GM12875 (cell line): ENCODE data around the gene ZWILCH.

Experiments
- H3K4me3 ChIP-seq: one replicate; pipeline ENCODE4 v1.5.1; 2011; ENCODE audit warnings: low read depth, low read length, control low read depth
- TF ChIP-seq, protein P1 (sequence below): IDR thresholded peaks from 2 replicates; pipeline ENCODE4 v1.5.1; 2011; ENCODE audit warnings: low read depth, mild to moderate bottlenecking, control low read depth, inconsistent platforms, low read length, moderate library complexity, borderline replicate concordance; ENCODE audit not compliant: insufficient read depth

Gene ZWILCH

DNA sequence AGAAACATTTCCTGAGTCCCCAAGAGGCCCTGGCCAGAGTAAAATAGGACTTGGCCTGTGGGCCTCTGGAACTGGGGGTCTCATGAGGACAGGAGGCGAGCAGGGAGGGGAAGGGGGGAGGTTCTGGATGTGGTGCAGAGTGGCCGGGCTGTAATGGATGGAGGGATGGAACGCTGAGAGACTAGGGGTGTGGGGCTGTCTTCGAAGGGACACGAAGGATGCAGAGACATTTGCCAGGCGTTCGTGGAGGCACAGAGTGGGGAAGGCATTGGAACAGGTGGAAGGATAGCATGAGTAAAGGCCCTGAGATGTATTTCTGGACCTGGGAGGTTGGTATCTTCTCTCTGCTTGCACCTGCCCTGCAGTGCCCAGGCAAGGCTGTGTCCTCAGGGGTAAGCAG is 62.8 kb downstream of the ZWILCH start:
- TF ChIP-seq, protein P1, sequence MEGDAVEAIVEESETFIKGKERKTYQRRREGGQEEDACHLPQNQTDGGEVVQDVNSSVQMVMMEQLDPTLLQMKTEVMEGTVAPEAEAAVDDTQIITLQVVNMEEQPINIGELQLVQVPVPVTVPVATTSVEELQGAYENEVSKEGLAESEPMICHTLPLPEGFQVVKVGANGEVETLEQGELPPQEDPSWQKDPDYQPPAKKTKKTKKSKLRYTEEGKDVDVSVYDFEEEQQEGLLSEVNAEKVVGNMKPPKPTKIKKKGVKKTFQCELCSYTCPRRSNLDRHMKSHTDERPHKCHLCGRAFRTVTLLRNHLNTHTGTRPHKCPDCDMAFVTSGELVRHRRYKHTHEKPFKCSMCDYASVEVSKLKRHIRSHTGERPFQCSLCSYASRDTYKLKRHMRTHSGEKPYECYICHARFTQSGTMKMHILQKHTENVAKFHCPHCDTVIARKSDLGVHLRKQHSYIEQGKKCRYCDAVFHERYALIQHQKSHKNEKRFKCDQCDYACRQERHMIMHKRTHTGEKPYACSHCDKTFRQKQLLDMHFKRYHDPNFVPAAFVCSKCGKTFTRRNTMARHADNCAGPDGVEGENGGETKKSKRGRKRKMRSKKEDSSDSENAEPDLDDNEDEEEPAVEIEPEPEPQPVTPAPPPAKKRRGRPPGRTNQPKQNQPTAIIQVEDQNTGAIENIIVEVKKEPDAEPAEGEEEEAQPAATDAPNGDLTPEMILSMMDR, result no peak
- H3K4me3 ChIP-seq, result no peak overlapping the region

DNA sequence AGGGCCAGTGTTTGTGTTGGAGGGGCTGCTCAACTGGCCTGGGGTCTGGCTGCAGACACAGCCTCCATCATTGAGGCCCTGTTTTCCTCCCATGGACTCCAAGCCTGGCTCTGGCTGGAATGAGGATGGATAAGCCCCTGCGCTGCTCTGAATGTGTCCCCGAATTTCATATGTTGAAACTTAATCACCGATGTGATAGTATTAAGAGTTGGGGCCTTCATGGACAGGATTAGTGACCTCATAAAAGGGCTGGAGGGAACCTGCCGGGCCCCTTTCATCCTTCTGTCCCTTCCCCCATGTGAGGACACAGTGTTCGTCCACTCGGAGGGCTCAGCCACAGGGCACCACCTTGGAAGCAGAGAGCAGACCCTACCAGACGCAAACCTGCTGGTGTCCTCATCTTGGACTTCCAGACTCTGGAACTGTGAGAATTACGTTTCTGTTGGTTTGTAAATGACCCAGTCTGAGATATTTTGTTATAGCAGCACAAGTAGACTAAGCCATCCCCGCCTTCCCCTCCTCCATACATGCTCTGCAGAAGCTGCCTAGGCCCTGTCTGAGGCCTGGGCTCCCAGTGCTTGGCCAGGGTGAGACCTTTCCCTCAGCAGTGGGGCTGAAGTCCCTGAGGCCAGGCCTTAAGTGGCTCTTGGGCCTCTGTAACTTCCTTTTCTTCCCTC is 64.5 kb downstream of the ZWILCH start:
- TF ChIP-seq, protein P1, result no peak
- H3K4me3 ChIP-seq, result no peak overlapping the region

DNA sequence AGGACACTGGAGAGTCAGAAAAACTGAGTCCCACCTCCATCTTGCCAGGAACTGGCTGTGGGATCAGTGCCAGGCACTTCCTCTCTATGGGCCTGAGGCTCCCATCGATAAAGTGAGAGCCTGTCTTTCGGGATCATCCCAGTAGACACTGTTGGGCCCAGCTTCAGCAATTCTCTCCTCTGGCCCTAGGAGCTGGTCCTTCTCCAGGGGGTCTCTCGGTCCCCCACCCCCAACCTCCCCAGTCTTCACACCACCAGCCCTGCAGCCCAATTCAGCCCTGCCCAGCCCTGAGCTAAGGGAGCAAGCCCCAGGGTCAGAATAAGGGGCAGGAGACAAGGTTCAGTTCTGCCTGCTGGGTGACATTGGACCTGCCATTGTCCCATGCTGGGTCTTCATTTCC is 65.2 kb downstream of the ZWILCH start:
- H3K4me3 ChIP-seq, result no peak overlapping the region
- TF ChIP-seq, protein P1, result no peak

DNA sequence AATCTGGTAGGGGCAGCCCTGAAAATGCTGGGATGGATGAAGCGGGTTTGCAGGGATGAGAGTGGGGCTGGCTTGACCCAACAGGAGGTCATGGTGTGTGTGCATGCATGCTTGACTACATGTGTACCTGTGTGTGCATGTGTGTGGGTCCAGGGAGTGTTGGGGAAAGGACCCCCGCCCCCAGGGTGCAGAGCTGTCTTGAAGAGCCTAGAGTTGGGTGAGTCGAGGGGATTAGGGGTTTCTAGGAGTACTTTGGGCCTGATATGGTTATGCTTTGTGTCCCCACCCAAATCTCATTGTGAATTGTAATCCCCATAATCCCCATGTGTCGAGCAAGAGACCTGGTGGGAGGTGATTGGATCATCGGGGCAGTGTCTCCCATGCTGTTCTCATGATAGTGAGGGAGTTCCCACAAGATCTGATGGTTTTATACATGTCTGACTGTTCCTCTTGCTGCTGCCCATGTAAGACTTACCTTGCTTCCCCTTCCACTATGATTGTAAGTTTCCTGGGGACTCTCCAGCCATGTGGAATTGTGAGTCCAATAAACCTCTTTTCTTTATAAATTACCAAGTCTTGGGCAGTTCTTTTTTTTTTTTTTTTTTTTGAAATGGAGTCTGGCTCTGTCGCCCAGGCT is 65.8 kb downstream of the ZWILCH start:
- TF ChIP-seq, protein P1, result no peak
- no peak overlapping the region for H3K4me3 ChIP-seq

- TF ChIP-seq, protein P1, result no peak
- H3K4me3 ChIP-seq, result no peak overlapping the region
Measured at GRCh38 chr15:66572146-66572545, 67.0 kb downstream of the ZWILCH start.

GRCh38 chr15:66573348-66573718 is 68.2 kb downstream of the ZWILCH start:
- no peak overlapping the region for H3K4me3 ChIP-seq
- TF ChIP-seq, protein P1, result no peak
